Measurements from ENCODE around the gene SRPX.

SRPX gene

GRCh38 chrX:38220415-38221390 is at the start of gene SRPX:
TSS of gene SRPX (minus strand) at chrX:38220871. CDS start at chrX:38220792, 79 bp downstream.
- no peak for DNase-seq

- no peak for DNase-seq
Measured at GRCh38 chrX:38268011-38268410, 47.3 kb upstream of the SRPX start.

GRCh38 chrX:38262715-38263620 is 42.3 kb upstream of the SRPX start:
- no peak for DNase-seq

- DNase-seq = no peak
Measured at GRCh38 chrX:38260231-38260630, 39.6 kb upstream of the SRPX start.

GRCh38 chrX:38256019-38256418 is 35.3 kb upstream of the SRPX start:
- no peak for DNase-seq

- no peak for DNase-seq
Measured at GRCh38 chrX:38249965-38250364, 29.3 kb upstream of the SRPX start.

GRCh38 chrX:38247051-38247450 is 26.4 kb upstream of the SRPX start:
- no peak for DNase-seq

- no peak for DNase-seq
Measured at GRCh38 chrX:38240541-38240940, 19.9 kb upstream of the SRPX start.

- DNase-seq = no peak
Measured at GRCh38 chrX:38236901-38237615, 16.4 kb upstream of the SRPX start.

- DNase-seq = no peak
Measured at GRCh38 chrX:38233891-38234667, 13.4 kb upstream of the SRPX start.

- no peak for DNase-seq
Measured at GRCh38 chrX:38232079-38232686, 11.5 kb upstream of the SRPX start.

GRCh38 chrX:38225093-38225492 is 4.4 kb upstream of the SRPX start:
- no peak for DNase-seq

GRCh38 chrX:38224160-38224559 is 3.5 kb upstream of the SRPX start:
- DNase-seq = no peak

- DNase-seq = no peak
Measured at GRCh38 chrX:38221391-38221929, 789 bp upstream of the SRPX start.

GRCh38 chrX:38220024-38220414 is 652 bp downstream of the SRPX start:
- DNase-seq = no peak

- DNase-seq = no peak
Measured at GRCh38 chrX:38216642-38217041, 4.0 kb downstream of the SRPX start.

GRCh38 chrX:38214551-38215531 is 5.8 kb downstream of the SRPX start:
- DNase-seq = no peak

GRCh38 chrX:38214044-38214443 is 6.6 kb downstream of the SRPX start:
- no peak for DNase-seq

GRCh38 chrX:38211891-38212635 is 8.6 kb downstream of the SRPX start:
- no peak for DNase-seq
